Measurements from ENCODE around the gene NTSR1. TPM values are rescaled to one million over a fixed set of nuclear protein-coding genes. Genes with fewer than 3 reads are reported as not detected.

Gene NTSR1
- total RNA-seq, 4 donors from 2014 or later, result 1.5 to 23.9 (median 4.7) TPM

DNA sequence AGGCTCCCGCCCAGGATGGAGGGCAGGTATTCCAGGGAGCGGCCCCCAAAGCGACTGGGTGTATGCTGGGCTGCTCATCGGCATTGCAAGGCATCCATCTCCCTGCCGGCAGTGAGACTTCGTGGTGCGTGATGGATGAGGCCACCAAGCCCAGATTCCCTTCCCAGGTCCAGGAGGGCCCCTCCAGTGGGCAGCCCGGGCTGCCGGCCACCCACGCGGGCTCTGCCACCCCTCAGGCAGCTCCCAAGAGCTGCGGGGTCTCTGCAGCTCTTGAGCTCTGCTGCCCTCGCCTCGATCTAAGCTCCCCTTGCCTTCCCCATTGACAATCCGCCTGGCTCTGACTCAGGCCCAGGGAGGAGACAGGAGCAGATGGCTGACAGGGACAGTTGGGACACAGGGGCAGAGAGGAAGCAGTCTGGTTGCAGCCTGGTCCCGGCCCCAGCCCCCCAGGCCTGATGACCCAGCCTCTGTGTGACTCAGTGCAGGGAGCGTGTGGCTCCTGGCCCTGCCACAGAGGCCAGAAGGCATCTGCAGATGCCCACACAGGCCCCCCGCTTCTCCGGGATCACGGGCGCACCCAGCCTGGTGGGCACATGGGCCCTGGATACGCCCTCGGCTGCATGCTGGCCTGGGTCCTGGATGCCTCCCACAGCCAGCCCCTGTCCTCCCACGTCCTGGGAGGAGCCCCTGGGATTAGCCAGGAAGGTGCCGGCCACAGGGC is 33.3 kb upstream of the NTSR1 start:
- Histone ChIP-seq H3K27ac (no peak overlapping the region), H3K9me3 (no peaks in the 10 kb centered on the region), H3K4me1 (no peaks in the 10 kb centered on the region), H3K36me3 (no peaks in the 10 kb centered on the region), H3K4me3 (no peak overlapping the region), H3K27me3 (no peaks in the 10 kb centered on the region)
- intact Hi-C loops (cut with DNase I; ENCODE audit: low total_unique reads), result no loop called here
- no peak for TF ChIP-seq POLR2AphosphoS5 (IDR thresholded peaks at IDR 0.05)
- no peak for TF ChIP-seq POLR2A (IDR thresholded peaks at IDR 0.05)
- TF ChIP-seq, protein P1, sequence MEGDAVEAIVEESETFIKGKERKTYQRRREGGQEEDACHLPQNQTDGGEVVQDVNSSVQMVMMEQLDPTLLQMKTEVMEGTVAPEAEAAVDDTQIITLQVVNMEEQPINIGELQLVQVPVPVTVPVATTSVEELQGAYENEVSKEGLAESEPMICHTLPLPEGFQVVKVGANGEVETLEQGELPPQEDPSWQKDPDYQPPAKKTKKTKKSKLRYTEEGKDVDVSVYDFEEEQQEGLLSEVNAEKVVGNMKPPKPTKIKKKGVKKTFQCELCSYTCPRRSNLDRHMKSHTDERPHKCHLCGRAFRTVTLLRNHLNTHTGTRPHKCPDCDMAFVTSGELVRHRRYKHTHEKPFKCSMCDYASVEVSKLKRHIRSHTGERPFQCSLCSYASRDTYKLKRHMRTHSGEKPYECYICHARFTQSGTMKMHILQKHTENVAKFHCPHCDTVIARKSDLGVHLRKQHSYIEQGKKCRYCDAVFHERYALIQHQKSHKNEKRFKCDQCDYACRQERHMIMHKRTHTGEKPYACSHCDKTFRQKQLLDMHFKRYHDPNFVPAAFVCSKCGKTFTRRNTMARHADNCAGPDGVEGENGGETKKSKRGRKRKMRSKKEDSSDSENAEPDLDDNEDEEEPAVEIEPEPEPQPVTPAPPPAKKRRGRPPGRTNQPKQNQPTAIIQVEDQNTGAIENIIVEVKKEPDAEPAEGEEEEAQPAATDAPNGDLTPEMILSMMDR (IDR thresholded peaks at IDR 0.05), result no peak
- TF ChIP-seq EP300 (IDR thresholded peaks at IDR 0.05; ENCODE audit: low read depth), result no peak
- in situ Hi-C loops (cut with MboI; ENCODE audit: low pct_ligation_motif_present in 1 of 4, low pct_unique_long_range_greater_than_20kb in 1 of 4, low sequenced_read_pairs in 3 of 4), result loop anchor here in 1 of 4 donors (25.0 kb wide), 1 partner anchor 112 kb away; the partner anchor contains the start of gene MRGBP
- no peak for DNase-seq
- 82% methylated on average over 24 of the region's 25 CpGs; no CpG with 5 or more reads in 1 of the 2 donors for WGBS, 2 donors (ENCODE audit: low coverage in 1 of 2)

DNA sequence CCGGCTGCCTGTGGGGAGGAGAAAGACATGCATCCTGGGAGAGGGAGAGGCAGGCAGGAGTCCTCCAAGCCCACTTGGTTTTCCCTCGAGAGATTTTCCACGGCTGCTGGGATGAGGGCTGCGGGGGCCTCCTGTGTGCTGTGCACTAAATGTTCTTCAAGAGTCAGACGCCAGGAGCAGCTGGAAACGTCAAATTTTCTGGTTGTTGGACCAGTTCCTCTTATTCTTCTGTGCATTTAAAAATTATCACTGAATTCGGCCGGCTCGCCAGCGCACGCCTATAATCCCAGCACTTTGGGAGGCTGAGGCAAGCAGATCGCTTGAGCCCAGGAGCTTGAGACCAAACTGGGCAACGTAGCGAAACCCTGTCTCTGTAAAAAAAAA is 32.8 kb upstream of the NTSR1 start:
- in situ Hi-C loops (cut with MboI; ENCODE audit: low pct_ligation_motif_present in 1 of 4, low pct_unique_long_range_greater_than_20kb in 1 of 4, low sequenced_read_pairs in 3 of 4) (loop anchor here in 1 of 4 donors (25.0 kb wide), 1 partner anchor 111 kb away; the partner anchor contains the start of gene MRGBP), intact Hi-C loops (cut with DNase I; ENCODE audit: low total_unique reads) (no loop called here)
- no peaks in the 10 kb centered on the region for H3K9me3 ChIP-seq
- H3K27ac ChIP-seq, result no peak overlapping the region
- DNase-seq, result no peak
- H3K4me1 ChIP-seq, result no peaks in the 10 kb centered on the region
- H3K4me3 ChIP-seq, result no peak overlapping the region
- 83 to 86% methylated on average over 7 to 13 of the region's 14 CpGs for WGBS, 2 donors (ENCODE audit: low coverage in 1 of 2)
- H3K27me3 ChIP-seq, result no peaks in the 10 kb centered on the region
- H3K36me3 ChIP-seq, result no peaks in the 10 kb centered on the region
- TF ChIP-seq POLR2A (IDR thresholded peaks at IDR 0.05) (no peak), EP300 (IDR thresholded peaks at IDR 0.05; ENCODE audit: low read depth) (no peak), POLR2AphosphoS5 (IDR thresholded peaks at IDR 0.05) (no peak)
- TF ChIP-seq, protein P1 (IDR thresholded peaks at IDR 0.05), result no peak

DNA sequence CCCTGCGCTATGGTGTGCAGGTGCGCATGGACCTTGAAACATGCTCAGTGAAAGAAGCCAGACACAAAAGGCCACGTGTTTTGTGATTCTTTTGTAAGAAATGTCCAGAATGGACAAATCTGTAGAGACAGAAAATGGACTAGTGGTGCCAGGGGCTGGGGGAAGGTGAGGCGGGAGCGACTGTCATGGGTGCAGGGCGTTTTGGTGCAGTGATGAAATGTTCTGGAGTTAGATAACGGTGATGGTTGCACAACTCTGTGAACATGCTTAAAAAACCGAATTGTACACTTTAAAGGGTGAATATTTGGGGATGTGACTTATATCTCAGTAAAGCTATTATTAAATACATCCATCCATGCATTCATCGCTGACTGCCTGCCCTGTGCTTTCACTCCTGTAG is 31.7 kb upstream of the NTSR1 start:
- H3K4me3 ChIP-seq, result no peak overlapping the region
- no peaks in the 10 kb centered on the region for H3K4me1 ChIP-seq
- WGBS, 2 donors (ENCODE audit: low coverage in 1 of 2), result 85 to 88% methylated on average over 9 of the region's 9 CpGs
- H3K9me3 ChIP-seq, result no peaks in the 10 kb centered on the region
- no peaks in the 10 kb centered on the region for H3K36me3 ChIP-seq
- DNase-seq, result no peak
- H3K27me3 ChIP-seq, result no peaks in the 10 kb centered on the region
- intact Hi-C loops (cut with DNase I; ENCODE audit: low total_unique reads) (no loop called here), in situ Hi-C loops (cut with MboI; ENCODE audit: low pct_ligation_motif_present in 1 of 4, low pct_unique_long_range_greater_than_20kb in 1 of 4, low sequenced_read_pairs in 3 of 4) (loop anchor here in 1 of 4 donors (25.0 kb wide), 1 partner anchor 110 kb away; the partner anchor contains the start of gene MRGBP)
- no peak overlapping the region for H3K27ac ChIP-seq
- no peak for TF ChIP-seq POLR2A (IDR thresholded peaks at IDR 0.05)
- no peak for TF ChIP-seq EP300 (IDR thresholded peaks at IDR 0.05; ENCODE audit: low read depth)
- TF ChIP-seq, protein P1 (IDR thresholded peaks at IDR 0.05), result no peak
- no peak for TF ChIP-seq POLR2AphosphoS5 (IDR thresholded peaks at IDR 0.05)

DNA sequence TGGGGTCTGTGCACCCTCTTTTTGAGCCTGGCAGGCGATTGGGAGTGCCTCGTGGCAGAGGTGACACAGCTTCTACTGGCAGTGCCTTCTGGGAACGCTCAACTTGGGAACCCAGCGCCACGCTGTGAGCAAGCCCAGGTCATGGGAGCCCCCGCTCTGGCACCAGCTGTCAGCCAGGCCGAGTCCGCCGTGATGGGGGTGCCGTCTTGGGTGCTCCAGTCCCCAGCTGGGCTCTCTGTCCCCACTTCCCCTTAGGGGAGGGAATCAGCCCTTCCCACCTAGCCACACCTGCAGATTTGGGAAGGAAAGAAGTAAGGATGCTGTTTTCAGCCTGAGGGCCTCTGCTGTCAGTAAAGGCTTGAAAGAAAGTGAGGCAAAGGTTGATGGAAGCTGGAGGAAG is 31.0 kb upstream of the NTSR1 start:
- no peak overlapping the region for H3K27ac ChIP-seq
- TF ChIP-seq POLR2A (IDR thresholded peaks at IDR 0.05) (no peak), EP300 (IDR thresholded peaks at IDR 0.05; ENCODE audit: low read depth) (no peak), POLR2AphosphoS5 (IDR thresholded peaks at IDR 0.05) (no peak)
- TF ChIP-seq, protein P1 (IDR thresholded peaks at IDR 0.05), result no peak
- intact Hi-C loops (cut with DNase I; ENCODE audit: low total_unique reads) (no loop called here), in situ Hi-C loops (cut with MboI; ENCODE audit: low pct_ligation_motif_present in 1 of 4, low pct_unique_long_range_greater_than_20kb in 1 of 4, low sequenced_read_pairs in 3 of 4) (loop anchor here in 1 of 4 donors (25.0 kb wide), 1 partner anchor 110 kb away; the partner anchor contains the start of gene MRGBP)
- H3K4me3 ChIP-seq, result no peak overlapping the region
- no peaks in the 10 kb centered on the region for H3K9me3 ChIP-seq
- no peaks in the 10 kb centered on the region for H3K27me3 ChIP-seq
- WGBS, 2 donors (ENCODE audit: low coverage in 1 of 2), result 84% methylated on average over 10 of the region's 10 CpGs; no CpG with 5 or more reads in 1 of the 2 donors
- H3K4me1 ChIP-seq, result no peaks in the 10 kb centered on the region
- DNase-seq, result no peak
- H3K36me3 ChIP-seq, result no peaks in the 10 kb centered on the region
